K562 (cell line): Measurements from ENCODE around the gene TXNRD1. TPM values are rescaled to one million over a fixed set of nuclear protein-coding genes. Genes with fewer than 3 reads are reported as not detected.

Experiments
- ATAC-seq: fragments of 200-7000 bp; cut with Tn5 transposase; 3 replicates; pipeline ENCODE4 v1.9.1; 2020; ENCODE audit warnings: moderate library complexity
- BruUV-seq: library from RNA; stranded (reverse); fragments of 400-500 nt; replicated peaks from 2 replicates; lab custom pipeline; 2021; lab: Mats Ljungman, UMichigan
- CTCF ChIA-PET: fragments of 300-600 bp; formaldehyde crosslinking; extraction: SDS; loops from one replicate; lab custom pipeline; 2021; ENCODE audit warnings: low intra/inter-chr PET ratio; lab: Yijun Ruan, JAX
- POLR2A ChIA-PET: fragments of 300-600, 350-650 bp; sonication (Branson Sonifier 250); formaldehyde crosslinking; extraction: SDS; loops from one replicate; lab custom pipeline; 2021; ENCODE audit warnings: antibody characterized with exemption, inconsistent platforms; lab: Yijun Ruan, JAX
- DNase-seq, 4 experiments: peaks; one replicate each; pipeline versions ENCODE4 v3.0.0 to v3.0.0-alpha.2; 2011 to 2018; ENCODE audit warnings: low spot score in 3 of 4, mixed read lengths in 3 of 4; ENCODE audit errors: extremely low read depth in 1 of 4
- FAIRE-seq: peaks from 2 replicates; lab custom pipeline; 2011; peaks lifted over from hg19 to GRCh38; lab: Jason Lieb, UNC
- H2AFZ ChIP-seq: 2 replicates; pipeline ENCODE4 v1.6.0; 2011; ENCODE audit warnings: low read depth, low read length, control low read depth, inconsistent platforms
- H3K27ac ChIP-seq: fragments of 200-600 bp; 3 replicates; pipeline ENCODE4 v1.8.0; 2011; ENCODE audit warnings: low read depth, mild to moderate bottlenecking, control low read depth, inconsistent platforms, low read length, moderate library complexity, mixed read lengths; ENCODE audit errors: extremely low read depth
- H3K27me3 ChIP-seq, 2 experiments: fragments of 300-600 bp in 1 of 2; 2 replicates in 1 of 2; 3 replicates in 1 of 2; pipeline versions ENCODE4 v1.6.0 to v1.8.0; 2011; ENCODE audit warnings: inconsistent platforms in 2 of 2, low read length in 2 of 2, mild to moderate bottlenecking in 1 of 2, mixed read lengths in 1 of 2, moderate library complexity in 1 of 2; ENCODE audit not compliant: control insufficient read depth in 2 of 2, insufficient read depth in 2 of 2
- H3K36me3 ChIP-seq: fragments of 300-600 bp; 3 replicates; pipeline ENCODE4 v1.8.0; 2011; ENCODE audit warnings: mild to moderate bottlenecking, low read length, inconsistent platforms; ENCODE audit not compliant: control insufficient read depth, insufficient read depth
- H3K4me1 ChIP-seq, 2 experiments: fragments of 200-600 bp in 1 of 2; replicated peaks in 1 of 2; 2 replicates in 1 of 2; 3 replicates in 1 of 2; pipeline versions ENCODE4 v1.5.1 to v1.8.0; 2011; ENCODE audit warnings: inconsistent platforms in 2 of 2, low read length in 2 of 2, mild to moderate bottlenecking in 1 of 2, mixed read lengths in 1 of 2, moderate library complexity in 1 of 2; ENCODE audit not compliant: control insufficient read depth in 2 of 2, insufficient read depth in 2 of 2
- H3K4me2 ChIP-seq: 2 replicates; pipeline ENCODE4 v1.6.1; 2011; ENCODE audit warnings: low read length, control low read depth, inconsistent platforms, mixed read lengths; ENCODE audit not compliant: insufficient read depth
- H3K4me3 ChIP-seq: fragments of 200-600 bp; sonication (generic), shearing (Covaris generic); 2 replicates; pipeline ENCODE4 v1.5.1; 2016; ENCODE audit warnings: control low read depth, inconsistent platforms
- H3K79me2 ChIP-seq: fragments of 200-600 bp; 3 replicates; pipeline ENCODE4 v1.8.0; 2011; ENCODE audit warnings: low read length, inconsistent platforms; ENCODE audit not compliant: control insufficient read depth, insufficient read depth
- H3K9ac ChIP-seq, 2 experiments: 2 replicates each; pipeline versions ENCODE4 v1.6.0 to v1.6.1; 2011; ENCODE audit warnings: low read depth in 2 of 2, low read length in 2 of 2, control low read depth in 1 of 2, inconsistent platforms in 1 of 2, mild to moderate bottlenecking in 1 of 2, mixed read lengths in 1 of 2; ENCODE audit not compliant: insufficient read depth in 1 of 2
- H3K9me1 ChIP-seq: one replicate; pipeline ENCODE4 v1.6.0; 2011; ENCODE audit warnings: inconsistent platforms, mild to moderate bottlenecking, low read length, moderate library complexity; ENCODE audit not compliant: control insufficient read depth, insufficient read depth
- H3K9me3 ChIP-seq: replicated peaks from 2 replicates; pipeline ENCODE4 v1.5.1; 2011; ENCODE audit warnings: low read depth, low read length, inconsistent platforms; ENCODE audit not compliant: control insufficient read depth, insufficient read depth
- H4K20me1 ChIP-seq: replicated peaks from 2 replicates; pipeline ENCODE4 v1.6.1; 2011; ENCODE audit warnings: low read length, inconsistent platforms, mixed read lengths; ENCODE audit not compliant: control insufficient read depth, insufficient read depth
- CREM ChIP-seq: IDR thresholded peaks from 2 replicates; pipeline ENCODE4 v1.6.1; 2014; ENCODE audit warnings: antibody characterized with exemption, low read depth
- HOMEZ ChIP-seq: fragments of 250-450 bp; sonication (Bioruptor Pico); IDR thresholded peaks from 2 replicates; pipeline ENCODE4 v1.4.0; 2020; ENCODE audit warnings: mild to moderate bottlenecking, moderate library complexity
- KLF16 ChIP-seq: IDR thresholded peaks from 2 replicates; pipeline ENCODE4 v1.6.1; 2016; ENCODE audit warnings: antibody characterized with exemption
- NCOR1 ChIP-seq: fragments of 450-650 bp; IDR thresholded peaks from 2 replicates; pipeline ENCODE4 v1.6.1; 2016; ENCODE audit warnings: mild to moderate bottlenecking, moderate library complexity
- NFE2L1 ChIP-seq: fragments of 450-650 bp; IDR thresholded peaks from 2 replicates; pipeline ENCODE4 v1.6.1; 2016; ENCODE audit warnings: missing genetic modification characterization, low read depth, mild to moderate bottlenecking, missing compliant biosample characterization, moderate library complexity, borderline replicate concordance
- TAF7 ChIP-seq: fragments of 450-650 bp; IDR thresholded peaks from 2 replicates; pipeline ENCODE4 v1.6.1; 2016; ENCODE audit warnings: missing genetic modification characterization, missing compliant biosample characterization
- TOE1 ChIP-seq, 2 experiments: fragments of 450-650 bp in 1 of 2; sonication (generic) in 1 of 2; formaldehyde crosslinking in 1 of 2; IDR thresholded peaks; 2 replicates each; pipeline versions ENCODE4 v1.7.1 to v1.8.0; 2016 to 2022; ENCODE audit warnings: borderline replicate concordance in 2 of 2, mild to moderate bottlenecking in 2 of 2, antibody characterized with exemption in 1 of 2, inconsistent platforms in 1 of 2, low read depth in 1 of 2, missing genetic modification reagents in 1 of 2, moderate library complexity in 1 of 2
- ZC3H4 ChIP-seq: sonication (generic); formaldehyde crosslinking; IDR thresholded peaks from 2 replicates; pipeline ENCODE4 v1.9.0; 2021; ENCODE audit warnings: missing genetic modification reagents, borderline replicate concordance
- ZFP36 ChIP-seq: fragments of 150-350 bp; IDR thresholded peaks from 2 replicates; pipeline ENCODE4 v1.6.1; 2018; ENCODE audit warnings: low read length, low read depth; ENCODE audit not compliant: partially characterized antibody
- ZKSCAN3 ChIP-seq: fragments of 250-450 bp; sonication (Bioruptor Pico); IDR thresholded peaks from 2 replicates; pipeline ENCODE4 v1.4.0; 2020
- ZNF121 ChIP-seq: sonication (generic); formaldehyde crosslinking; conservative IDR thresholded peaks from 2 replicates; pipeline ENCODE4 v1.8.0; 2022; ENCODE audit warnings: missing genetic modification reagents
- ZNF143 ChIP-seq: sonication (generic); formaldehyde crosslinking; IDR thresholded peaks from 2 replicates; pipeline ENCODE4 v1.9.0; 2022; ENCODE audit warnings: mild to moderate bottlenecking, missing genetic modification reagents
- whole genome bisulfite sequencing: fragments of 100-300 bp; shearing (Covaris generic); methylation state at CpG from one replicate; pipeline ENCODE4 v1.1.6; 2016; ENCODE audit warnings: low coverage, mixed read lengths; ENCODE audit not compliant: insufficient coverage; ENCODE audit errors: missing lambda C conversion rate; 5-methylcytosine and 5-hydroxymethylcytosine counted together
- in situ Hi-C: fragments of 300-500 bp; cut with MboI; formaldehyde crosslinking; loops from 4 replicates; pipeline ENCODE4 v1.15.0; 2018; ENCODE audit warnings: inconsistent platforms, mixed read lengths
- intact Hi-C: fragments of 100-400 bp; cut with micrococcal nuclease; formaldehyde crosslinking; loops from 2 replicates; pipeline ENCODE4 v1.14.2; 2022
- polyA plus RNA-seq, 8 experiments: library from polyadenylated mRNA; depleted of rRNA in 4 of 8; stranded (reverse) in 5 of 8; unstranded in 3 of 8; fragments of >200 nt; fragmentation: Nextera tagmentation in 2 of 8; fragmentation: Illumina TruSeq in 1 of 8; extraction: Ambion mirVana in 2 of 8; extraction: Trizol in 1 of 8; gene quantifications; 2 replicates each; pipeline versions ENCODE4 v1.2.1 to v1.2.3, GENCODE V29; 2011 to 2014; ENCODE audit warnings: inconsistent platforms in 1 of 8, missing spikeins in 1 of 8
- total RNA-seq, 7 experiments: library from RNA; depleted of rRNA in 6 of 7; stranded (reverse); fragments of >200 nt in 6 of 7; fragmentation: Illumina TruSeq in 2 of 7; extraction: Trizol in 2 of 7; gene quantifications; 2 replicates each; pipeline versions ENCODE4 v1.2.1 to v1.2.3, GENCODE V29; 2011 to 2021; ENCODE audit warnings: low replicate concordance in 1 of 7
- TF ChIP-seq, protein P1 (sequence below): fragments of 250-450 bp; sonication (Bioruptor Pico); IDR thresholded peaks from 2 replicates; pipeline ENCODE4 v1.8.0; 2022; ENCODE audit warnings: inconsistent platforms, mild to moderate bottlenecking, moderate library complexity, borderline replicate concordance
- TF ChIP-seq, protein P2 (sequence below): fragments of 450-650 bp; formaldehyde crosslinking; conservative IDR thresholded peaks from 2 replicates; pipeline ENCODE4 v1.4.0; 2022; ENCODE audit warnings: mild to moderate bottlenecking, missing genetic modification characterization
- TF ChIP-seq, protein P3 (sequence below): fragments of 250-450 bp; sonication (Bioruptor Pico); IDR thresholded peaks from 2 replicates; pipeline ENCODE4 v1.9.0; 2021; ENCODE audit warnings: mild to moderate bottlenecking

TXNRD1 gene
- total and polyA plus RNA-seq, 9 of the 15 experiments (the other 6 are each of a cell fraction or from before 2014, with no cell fraction given) = 107 to 189 (median 146) TPM

DNA sequence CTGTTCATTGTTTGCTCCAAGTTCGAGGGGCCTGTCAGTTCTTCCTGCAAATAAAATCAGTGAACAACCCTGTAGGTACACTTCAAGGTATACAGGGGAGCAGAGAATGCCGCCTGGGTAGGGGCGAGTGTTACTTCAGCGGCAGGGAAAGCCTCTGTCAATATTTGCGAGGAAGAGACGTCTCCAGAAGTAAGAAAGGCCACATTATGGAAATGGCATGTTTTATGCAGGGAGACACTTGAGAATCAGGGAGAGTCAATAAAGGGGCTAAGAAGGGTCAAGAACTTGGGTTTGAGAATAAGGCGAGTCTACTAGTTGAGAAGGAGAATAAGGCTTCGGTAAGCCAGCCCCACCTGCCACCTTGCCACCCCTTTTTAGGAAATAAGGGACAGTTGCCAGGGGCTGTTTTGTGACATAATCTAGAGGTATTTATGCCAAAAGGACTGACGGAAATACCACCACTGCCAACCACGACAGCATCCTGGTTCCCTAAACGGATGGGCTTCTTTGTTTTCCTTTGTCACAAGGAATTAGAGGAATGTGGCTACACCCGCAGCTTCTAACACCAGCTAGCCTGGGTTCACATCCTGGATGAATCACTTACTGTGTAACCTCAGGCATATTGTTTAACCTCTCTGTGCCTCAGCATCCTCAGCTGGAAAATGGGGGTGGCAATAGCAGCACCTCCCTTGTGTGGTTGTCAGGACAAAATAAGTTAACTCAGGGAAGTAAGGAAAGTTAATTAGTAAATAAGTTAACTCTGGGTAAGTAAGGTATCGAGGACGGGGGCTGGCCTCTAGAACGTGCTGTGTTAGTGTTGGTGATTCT, 155.7 kb downstream of the TXNRD1 start:
- Histone ChIP-seq H2AFZ (no peak overlapping the region), H3K9me1 (no peaks in the 10 kb centered on the region), H3K9me3 (peaks cover 5% of the 10 kb centered on the region; the same call in 1 of the 2 replicates), H3K4me1 (0 out of 5 replicates have a peak, but pooled peaks cover 0 to 2% of the 10 kb centered on the region in 2 experiments), H3K4me3 (no peak overlapping the region), H3K79me2 (no peaks in the 10 kb centered on the region), H4K20me1 (no peaks in the 10 kb centered on the region), H3K4me2 (no peak overlapping the region), H3K27me3 (peaks cover 5 to 9% of the 10 kb centered on the region in 2 experiments; a peak in 3 of 5 replicates), H3K36me3 (no peaks in the 10 kb centered on the region), H3K9ac (no peak overlapping the region), H3K27ac (no peak overlapping the region)
- in situ Hi-C loops (loop anchor here (25.0 kb wide), 1 partner anchor 1016 kb away; no protein-coding TSS in a partner anchor), intact Hi-C loops (no loop called here)
- ATAC-seq (no peak), FAIRE-seq (no peak), DNase-seq (no peak)
- ChIA-PET POLR2A (no interaction called here), CTCF (interaction anchor here (0.6 kb wide), 1 partner anchor 513 kb away, joined by 3 read pairs; no protein-coding TSS in a partner anchor)
- no TSS peak for BruUV-seq
- WGBS = 22% methylated on average over 15 of the region's 15 CpGs
- TF ChIP-seq ZNF143 (CRISPR knock-in tag) (no peak), ZC3H4 (CRISPR knock-in tag) (no peak), TAF7 (tag) (no peak), ZKSCAN3 (no peak), NFE2L1 (no peak), NCOR1 (no peak), CREM (no peak), TOE1 (IDR thresholded peaks at IDR 0.05; ENCODE audit: borderline replicate concordance) (no peak), TOE1 (CRISPR knock-in tag; IDR thresholded peaks at IDR 0.05; ENCODE audit: borderline replicate concordance, low read depth) (no peak), ZNF121 (CRISPR knock-in tag) (no peak), KLF16 (no peak), HOMEZ (CRISPR knock-in tag) (no peak), ZFP36 (no peak)
- TF ChIP-seq, protein P1, sequence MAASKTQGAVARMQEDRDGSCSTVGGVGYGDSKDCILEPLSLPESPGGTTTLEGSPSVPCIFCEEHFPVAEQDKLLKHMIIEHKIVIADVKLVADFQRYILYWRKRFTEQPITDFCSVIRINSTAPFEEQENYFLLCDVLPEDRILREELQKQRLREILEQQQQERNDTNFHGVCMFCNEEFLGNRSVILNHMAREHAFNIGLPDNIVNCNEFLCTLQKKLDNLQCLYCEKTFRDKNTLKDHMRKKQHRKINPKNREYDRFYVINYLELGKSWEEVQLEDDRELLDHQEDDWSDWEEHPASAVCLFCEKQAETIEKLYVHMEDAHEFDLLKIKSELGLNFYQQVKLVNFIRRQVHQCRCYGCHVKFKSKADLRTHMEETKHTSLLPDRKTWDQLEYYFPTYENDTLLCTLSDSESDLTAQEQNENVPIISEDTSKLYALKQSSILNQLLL = no peak
- TF ChIP-seq, protein P2, sequence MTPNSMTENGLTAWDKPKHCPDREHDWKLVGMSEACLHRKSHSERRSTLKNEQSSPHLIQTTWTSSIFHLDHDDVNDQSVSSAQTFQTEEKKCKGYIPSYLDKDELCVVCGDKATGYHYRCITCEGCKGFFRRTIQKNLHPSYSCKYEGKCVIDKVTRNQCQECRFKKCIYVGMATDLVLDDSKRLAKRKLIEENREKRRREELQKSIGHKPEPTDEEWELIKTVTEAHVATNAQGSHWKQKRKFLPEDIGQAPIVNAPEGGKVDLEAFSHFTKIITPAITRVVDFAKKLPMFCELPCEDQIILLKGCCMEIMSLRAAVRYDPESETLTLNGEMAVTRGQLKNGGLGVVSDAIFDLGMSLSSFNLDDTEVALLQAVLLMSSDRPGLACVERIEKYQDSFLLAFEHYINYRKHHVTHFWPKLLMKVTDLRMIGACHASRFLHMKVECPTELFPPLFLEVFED (CRISPR knock-in tag) = no peak
- TF ChIP-seq, protein P3, sequence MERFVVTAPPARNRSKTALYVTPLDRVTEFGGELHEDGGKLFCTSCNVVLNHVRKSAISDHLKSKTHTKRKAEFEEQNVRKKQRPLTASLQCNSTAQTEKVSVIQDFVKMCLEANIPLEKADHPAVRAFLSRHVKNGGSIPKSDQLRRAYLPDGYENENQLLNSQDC (CRISPR knock-in tag) = no peak
